Lung (tissue), 12 donors: ENCODE results near the gene UBALD2. TPM values are rescaled to one million over a fixed set of nuclear protein-coding genes. Genes with fewer than 3 reads are reported as not detected.
"Not testable (repeated sequence)": the region's sequence is repeated elsewhere in the genome, so short reads cannot be mapped to it uniquely, and the experiment has no call there.

ENCODE experiments used
- ATAC-seq: fragments of 200-7000 bp; cut with Tn5 transposase; one replicate; pipeline ENCODE4 v1.9.1; 2020; ENCODE audit warnings: moderate number of reproducible peaks; ENCODE audit not compliant: insufficient read depth, low FRiP score
- DNase-seq, 3 donors: peaks; one replicate each; pipeline ENCODE4 v3.0.0-alpha.2; 2013 to 2017
- H3K27ac ChIP-seq, 2 donors: one replicate each; pipeline ENCODE4 v1.5.1; 2013; ENCODE audit warnings: mild to moderate bottlenecking in 2 of 2, moderate library complexity in 2 of 2, control low read depth in 1 of 2, inconsistent platforms in 1 of 2, low read depth in 1 of 2, low read length in 1 of 2
- H3K27me3 ChIP-seq, 3 donors: one replicate each; pipeline ENCODE4 v1.5.1; 2013; ENCODE audit warnings: low read length in 2 of 3; ENCODE audit not compliant: control insufficient read depth in 3 of 3, insufficient read depth in 3 of 3
- H3K36me3 ChIP-seq, 4 donors: one replicate each; pipeline ENCODE4 v1.5.1; 2013; ENCODE audit warnings: low read length in 4 of 4, mild to moderate bottlenecking in 1 of 4, moderate library complexity in 1 of 4; ENCODE audit not compliant: control insufficient read depth in 4 of 4, insufficient read depth in 4 of 4
- H3K4me1 ChIP-seq, 5 donors: one replicate each; pipeline ENCODE4 v1.5.1; 2013; ENCODE audit warnings: low read length in 5 of 5, mild to moderate bottlenecking in 2 of 5, moderate library complexity in 1 of 5; ENCODE audit not compliant: control insufficient read depth in 5 of 5, insufficient read depth in 5 of 5
- H3K4me3 ChIP-seq: one replicate; pipeline ENCODE4 v1.5.1; 2013; ENCODE audit warnings: mild to moderate bottlenecking, control low read depth, moderate library complexity
- H3K9ac ChIP-seq, 2 donors: one replicate each; pipeline ENCODE4 v1.5.1; 2013; ENCODE audit warnings: low read length in 2 of 2, control low read depth in 1 of 2; ENCODE audit not compliant: insufficient read depth in 1 of 2
- H3K9me3 ChIP-seq, 4 donors: one replicate each; pipeline ENCODE4 v1.5.1; 2013; ENCODE audit warnings: low read length in 3 of 4, mild to moderate bottlenecking in 1 of 4, moderate library complexity in 1 of 4; ENCODE audit not compliant: control insufficient read depth in 4 of 4, insufficient read depth in 3 of 4
- CTCF ChIP-seq: IDR thresholded peaks from 2 replicates; pipeline ENCODE4 v1.5.1; 2012; ENCODE audit warnings: mild to moderate bottlenecking; ENCODE audit errors: control extremely low read depth, extremely low read depth
- WGBS, 2 donors: extraction: QIAGEN DNeasy Blood & Tissue Kit; methylation state at CpG; one replicate each; pipeline ENCODE4 v1.1.7; 2013; 5-methylcytosine and 5-hydroxymethylcytosine counted together
- polyA plus RNA-seq, 2 donors: library from polyadenylated mRNA; stranded (reverse); fragments of 200-250 nt; gene quantifications; one replicate each; pipeline ENCODE4 v1.2.1, GENCODE V29; 2013
- total RNA-seq, 2 donors: library from RNA; depleted of rRNA in 1 of 2; stranded (reverse); fragments of >200 nt in 1 of 2; gene quantifications; one replicate each; pipeline ENCODE4 v1.2.1, GENCODE V29; 2014 to 2021
- donor health status: control.
- donor health status: control.
- donor health status: Bipolar disorder and iron deficiency.
- donor health status: healthy.
- donor health status: DM: yes; HTN: yes; CAD: no.

UBALD2 gene
- total and polyA plus RNA-seq, 4 donors: 11.6 to 64.0 (median 58.5) TPM

- Histone ChIP-seq H3K36me3 (no peaks in the 10 kb centered on the region), H3K27ac (no peak overlapping the region), H3K4me3 (no peak overlapping the region), H3K27me3 (no peaks in the 10 kb centered on the region), H3K4me1 (peaks cover 0 to 13% (median 3%) of the 10 kb centered on the region in 5 donors), H3K9ac (no peak overlapping the region), H3K9me3 (no peaks in the 10 kb centered on the region)
- no peak for TF ChIP-seq CTCF
- no peak for ATAC-seq
- DNase-seq: no peak
- WGBS, 2 donors: 85 to 88% methylated on average over 6 of the region's 6 CpGs
Measured at GRCh38 chr17:76255801-76256429, 9.2 kb upstream of the UBALD2 start.

GRCh38 chr17:76256430-76257050 is 8.6 kb upstream of the UBALD2 start:
- not testable (repeated sequence) for DNase-seq, H3K36me3 ChIP-seq, H3K9me3 ChIP-seq, H3K9ac ChIP-seq, H3K27ac ChIP-seq, ATAC-seq, H3K4me3 ChIP-seq, H3K27me3 ChIP-seq
- 76 to 82% methylated on average over 19 of the region's 19 CpGs for WGBS, 2 donors
- H3K4me1 ChIP-seq: peaks cover 0 to 14% (median 3%) of the 10 kb centered on the region in 5 donors

DNA sequence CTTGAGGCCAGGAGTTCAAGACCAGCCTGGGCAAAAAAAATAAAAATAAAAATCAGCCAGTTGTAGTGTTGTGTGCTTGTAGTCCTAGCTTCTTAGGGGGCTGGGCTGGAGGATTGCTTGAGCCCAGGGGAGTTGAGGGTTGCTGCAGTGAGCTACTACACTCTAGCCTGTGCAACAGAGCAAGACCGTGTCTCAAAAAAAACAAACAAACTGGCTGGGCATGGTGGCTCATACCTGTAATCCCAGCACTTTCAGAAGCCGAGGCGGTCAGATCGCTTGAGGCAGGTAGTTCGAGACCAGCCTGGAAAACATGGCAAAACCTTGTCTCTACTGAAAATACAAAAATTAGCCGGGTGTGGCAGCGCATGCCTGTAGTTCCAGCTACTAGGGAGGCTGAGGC is 4.9 kb upstream of the UBALD2 start:
- no peaks in the 10 kb centered on the region for H3K36me3 ChIP-seq
- no peaks in the 10 kb centered on the region for H3K27me3 ChIP-seq
- H3K4me3 ChIP-seq: no peak overlapping the region
- peaks cover 0 to 14% (median 12%) of the 10 kb centered on the region in 5 donors for H3K4me1 ChIP-seq
- no peaks in the 10 kb centered on the region for H3K9me3 ChIP-seq
- TF ChIP-seq CTCF: no peak
- H3K9ac ChIP-seq: no peak overlapping the region
- no peak for DNase-seq
- no peak for ATAC-seq
- 95 to 96% methylated on average over 7 of the region's 7 CpGs for WGBS, 2 donors
- peak overlapping the region in 1 of 2 donors; percentile 15 for H3K27ac ChIP-seq

- ATAC-seq (no peak), DNase-seq (no peak)
- no peak overlapping the region for H3K9ac ChIP-seq
- no peaks in the 10 kb centered on the region for H3K27me3 ChIP-seq
- no peaks in the 10 kb centered on the region for H3K36me3 ChIP-seq
- 65 to 78% methylated on average over 5 of the region's 5 CpGs for WGBS, 2 donors
- H3K4me3 ChIP-seq: no peak overlapping the region
- no peak overlapping the region for H3K27ac ChIP-seq
- no peaks in the 10 kb centered on the region for H3K9me3 ChIP-seq
- no peak for TF ChIP-seq CTCF
- peaks cover 0 to 14% (median 12%) of the 10 kb centered on the region in 5 donors for H3K4me1 ChIP-seq
Measured at GRCh38 chr17:76260669-76261068, 4.5 kb upstream of the UBALD2 start.
